ENCODE measurements around the gene DAB1. TPM values are rescaled to one million over a fixed set of nuclear protein-coding genes. Genes with fewer than 3 reads are reported as not detected.

The DAB1 gene
- total RNA-seq, 1 experiment from 2014 or later = not detected

- ATAC-seq (no peak), DNase-seq (ENCODE audit: low read depth, low spot score) (no peak)
- ChIA-PET RAD21 (ENCODE audit: low non-redundant PET in 1 of 2, low total read pairs in 2 of 2, uncharacterized antibody in 2 of 2, unreplicated experiment in 2 of 2) (no interaction called here), POLR2A (no interaction called here), CTCF (no interaction called here)
- Histone ChIP-seq H3K9me2 (ENCODE audit: insufficient read depth) (no peaks in the 10 kb centered on the region), H3K27ac (ENCODE audit: low read depth, low read length) (no peak overlapping the region), H3K9me3 (ENCODE audit: control insufficient read depth in 1 of 2, insufficient read depth in 1 of 2, low read depth in 1 of 2, low read length in 2 of 2) (no peaks in the 10 kb centered on the region), H4K20me1 (ENCODE audit: insufficient read depth) (no peaks in the 10 kb centered on the region), H3K79me2 (ENCODE audit: insufficient read depth, low read length) (no peaks in the 10 kb centered on the region), H3K27me3 (ENCODE audit: insufficient read depth, low read length) (peaks cover 4% of the 10 kb centered on the region; the same call in 1 of the 2 replicates), H3K4me2 (ENCODE audit: low read length) (no peak overlapping the region), H2AFZ (ENCODE audit: low read depth, low read length, poor library complexity, severe bottlenecking) (no peak overlapping the region), H3K4me1 (ENCODE audit: control insufficient read depth in 1 of 2, insufficient read depth in 2 of 2, low read length in 2 of 2) (no peaks in the 10 kb centered on the region), H3K9ac (ENCODE audit: low read length) (no peak overlapping the region), H3K36me3 (ENCODE audit: control insufficient read depth in 1 of 2, insufficient read depth in 2 of 2, low read length in 2 of 2) (no peaks in the 10 kb centered on the region), H3K4me3 (replicated peaks in 1 of 2; ENCODE audit: low read depth in 1 of 2, low read length in 2 of 2) (no peak overlapping the region)
- TF ChIP-seq MAX (IDR thresholded peaks at IDR 0.05) (no peak), CTCF (IDR thresholded peaks at IDR 0.05 in 2 of 3, conservative IDR thresholded peaks at IDR 0.05 in 1 of 3; ENCODE audit: borderline replicate concordance in 1 of 3, insufficient read depth in 1 of 3, low read depth in 2 of 3, low read length in 2 of 3) (no peak), EZH2phosphoT487 (IDR thresholded peaks at IDR 0.05; ENCODE audit: borderline replicate concordance) (no peak), FOSL1 (IDR thresholded peaks at IDR 0.05; ENCODE audit: low read depth) (no peak), POLR2A (IDR thresholded peaks at IDR 0.05; ENCODE audit: borderline replicate concordance, extremely low read depth, insufficient read depth, insufficient read length) (no peak), POLR2AphosphoS5 (IDR thresholded peaks at IDR 0.05; ENCODE audit: low read depth, low read length) (no peak), YY1 (IDR thresholded peaks at IDR 0.05; ENCODE audit: extremely low read depth, insufficient replicate concordance, low read depth, low read length) (no peak), TCF7L2 (IDR thresholded peaks at IDR 0.05; ENCODE audit: borderline replicate concordance, extremely low read depth, insufficient read depth, insufficient read length) (no peak), ZBTB33 (IDR thresholded peaks at IDR 0.05; ENCODE audit: extremely low read depth, insufficient replicate concordance, low read length) (no peak)
- intact Hi-C loops (cut with micrococcal nuclease) = no loop called here
- BruUV-seq (replicated peaks) = no TSS peak
These were observed 258.3 kb downstream of the DAB1 start for GRCh38 chr1:57165546-57165945.

Data from HCT116 (cell line).